RCC 7860 (cell line): ENCODE measurements around the gene DENND1C.

Experiments
- DNase-seq: peaks from one replicate; pipeline ENCODE4 v3.0.0-alpha.2; 2015; ENCODE audit warnings: low spot score
- FAIRE-seq: peaks from 2 replicates; lab custom pipeline; 2012; peaks lifted over from hg19 to GRCh38; lab: Jason Lieb, UNC

DENND1C gene

GRCh38 chr19:6479836-6480398, 1.7 kb downstream of the DENND1C start:
- FAIRE-seq, result no peak

GRCh38 chr19:6478815-6479214, 2.8 kb downstream of the DENND1C start:
- FAIRE-seq (no peak), DNase-seq (no peak)

More at GRCh38 chr19:6479836-6480398, 1.7 kb downstream of the DENND1C start:
- DNase-seq, result no peak

GRCh38 chr19:6476896-6477431, 4.6 kb downstream of the DENND1C start:
- no peak for FAIRE-seq
- DNase-seq, result no peak

- FAIRE-seq (no peak), DNase-seq (no peak)
Measured at GRCh38 chr19:6476155-6476895, 5.3 kb downstream of the DENND1C start.

GRCh38 chr19:6475321-6476108, 6.1 kb downstream of the DENND1C start:
- DNase-seq, result no peak
- FAIRE-seq, result no peak

- DNase-seq (no peak), FAIRE-seq (no peak)
Measured at GRCh38 chr19:6473647-6474046, 7.9 kb downstream of the DENND1C start.

GRCh38 chr19:6472713-6473112, 8.9 kb downstream of the DENND1C start:
- FAIRE-seq, result no peak
- DNase-seq, result no peak

- FAIRE-seq (no peak), DNase-seq (no peak)
Measured at GRCh38 chr19:6471076-6471475, 10.5 kb downstream of the DENND1C start.

- no peak for FAIRE-seq
- no peak for DNase-seq
Measured at GRCh38 chr19:6470173-6470572, 11.4 kb downstream of the DENND1C start.

- DNase-seq (no peak), FAIRE-seq (no peak)
Measured at GRCh38 chr19:6467384-6467783, 14.2 kb downstream of the DENND1C start.

GRCh38 chr19:6466526-6467248, 14.9 kb downstream of the DENND1C start:
- no peak for DNase-seq
- FAIRE-seq, result no peak

GRCh38 chr19:6465663-6466062, 15.9 kb downstream of the DENND1C start:
- DNase-seq (no peak), FAIRE-seq (no peak)

- FAIRE-seq (no peak), DNase-seq (no peak)
Measured at GRCh38 chr19:6465006-6465405, 16.6 kb downstream of the DENND1C start.

GRCh38 chr19:6464070-6464873, 17.3 kb downstream of the DENND1C start, which contains the start of gene CRB3:
TSS of gene CRB3 (plus strand) at chr19:6464271. CDS start at chr19:6464702, 431 bp downstream.
- no peak for FAIRE-seq
- peak; percentile 14 for DNase-seq

GRCh38 chr19:6460099-6460884, 21.3 kb downstream of the DENND1C start:
- DNase-seq, result peak; percentile 93
- peak; percentile 87 for FAIRE-seq

GRCh38 chr19:6459262-6460098, 22.1 kb downstream of the DENND1C start, which contains the start of gene SLC25A23:
TSS of gene SLC25A23 (minus strand) at chr19:6459792. CDS start at chr19:6459628, 164 bp downstream.
- DNase-seq (peak; percentile 31), FAIRE-seq (no peak)

GRCh38 chr19:6458695-6459261, 22.8 kb downstream of the DENND1C start:
- FAIRE-seq (no peak), DNase-seq (no peak)
